SH-SY5Y (cell line): ENCODE measurements around the gene FBN1.

Experiments used
- GATA2 ChIP-seq: IDR thresholded peaks from 2 replicates; pipeline ENCODE4 v1.6.1; 2011; ENCODE audit warnings: mild to moderate bottlenecking, low read depth, low read length
- GATA3 ChIP-seq: IDR thresholded peaks from 2 replicates; pipeline ENCODE4 v1.6.1; 2011; ENCODE audit warnings: low read depth, mild to moderate bottlenecking, low read length, moderate library complexity

FBN1 gene

GRCh38 chr15:48458876-48459275, 186.6 kb downstream of the FBN1 start:
- TF ChIP-seq GATA3 (no peak), GATA2 (no peak)

DNA sequence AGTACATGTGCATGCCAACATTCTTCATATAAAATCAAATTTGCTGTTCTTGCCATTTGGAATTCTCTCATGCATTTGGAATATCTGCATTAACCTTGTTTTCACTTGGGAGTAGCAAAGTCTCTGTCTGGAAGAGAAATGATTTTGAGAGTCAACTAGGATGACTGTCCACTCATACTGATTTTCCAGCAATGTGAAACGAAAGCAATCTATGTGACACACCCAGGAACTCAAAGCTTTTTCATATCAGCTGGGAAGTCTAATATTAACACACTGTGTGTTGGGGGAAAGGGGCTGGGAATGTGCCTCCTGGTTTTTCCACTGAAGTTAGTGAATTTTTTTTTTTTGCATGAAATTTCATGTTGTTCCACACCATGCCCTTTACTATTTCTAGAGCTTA, 189.4 kb downstream of the FBN1 start:
- TF ChIP-seq GATA3 (no peak), GATA2 (no peak)

GRCh38 chr15:48451736-48452135, 193.8 kb downstream of the FBN1 start:
- TF ChIP-seq GATA2 (no peak), GATA3 (no peak)

DNA sequence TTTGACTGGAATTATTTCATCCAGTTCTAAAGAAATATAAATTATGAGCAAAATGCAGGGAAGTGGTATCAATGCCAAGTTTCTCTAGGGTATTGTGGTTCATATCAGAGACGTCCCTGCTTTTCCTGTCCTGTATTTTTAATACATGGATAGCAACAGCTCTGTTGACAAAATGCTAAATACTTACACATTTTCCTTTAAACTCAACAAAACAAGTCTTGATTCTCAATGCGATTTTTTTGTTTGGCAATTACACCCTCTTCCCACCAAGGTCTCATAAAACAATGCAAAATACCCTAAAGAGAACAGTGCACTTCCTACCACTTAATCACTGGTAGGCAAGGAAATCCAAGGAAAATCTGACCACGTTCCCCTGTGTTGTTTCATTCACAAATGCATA, 194.3 kb downstream of the FBN1 start:
- TF ChIP-seq GATA2: no peak
- TF ChIP-seq GATA3: no peak

DNA sequence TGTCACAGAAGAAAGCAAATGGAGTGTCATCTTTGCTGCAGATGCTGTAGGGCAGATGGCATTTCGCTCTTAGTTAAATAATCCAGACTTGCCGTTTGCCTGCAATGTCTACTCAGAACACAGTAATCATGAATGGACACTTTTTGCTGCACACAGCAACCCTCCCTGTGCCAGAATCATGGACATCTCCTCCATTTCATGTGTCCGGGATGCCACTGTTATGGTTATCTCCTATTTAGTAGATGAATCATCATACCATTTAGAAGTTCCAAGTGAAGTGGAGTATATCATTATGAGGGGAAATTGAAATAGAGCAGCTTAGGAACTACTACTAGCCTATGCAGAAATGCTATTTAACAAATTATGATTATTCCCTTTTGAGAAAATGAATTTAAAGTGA, 195.8 kb downstream of the FBN1 start:
- TF ChIP-seq GATA3 (no peak), GATA2 (no peak)

DNA sequence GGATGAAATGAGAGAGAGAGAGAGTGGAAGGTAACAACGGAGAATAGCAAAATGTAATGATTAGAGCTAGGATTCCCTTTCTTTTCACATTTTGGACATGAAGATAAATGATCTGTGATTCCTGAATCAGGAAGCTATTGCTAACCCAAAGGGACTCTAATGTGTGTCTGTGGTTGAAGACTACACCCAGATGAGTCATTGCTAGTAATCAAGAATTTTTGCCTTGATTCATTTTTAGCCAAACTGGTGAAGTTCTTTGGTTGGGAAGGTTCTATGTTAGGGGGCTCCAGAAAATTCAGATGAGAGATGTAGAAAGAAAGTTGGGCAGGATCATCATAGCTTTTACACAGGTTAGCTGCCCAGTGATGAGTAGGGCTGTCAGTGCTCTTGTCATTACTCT, 197.9 kb downstream of the FBN1 start:
- TF ChIP-seq GATA3 (no peak), GATA2 (no peak)

GRCh38 chr15:48447058-48447457, 198.5 kb downstream of the FBN1 start:
- TF ChIP-seq GATA3: no peak
- no peak for TF ChIP-seq GATA2

- TF ChIP-seq GATA3: no peak
- no peak for TF ChIP-seq GATA2
These were observed 203.5 kb downstream of the FBN1 start for GRCh38 chr15:48442011-48442410.

DNA sequence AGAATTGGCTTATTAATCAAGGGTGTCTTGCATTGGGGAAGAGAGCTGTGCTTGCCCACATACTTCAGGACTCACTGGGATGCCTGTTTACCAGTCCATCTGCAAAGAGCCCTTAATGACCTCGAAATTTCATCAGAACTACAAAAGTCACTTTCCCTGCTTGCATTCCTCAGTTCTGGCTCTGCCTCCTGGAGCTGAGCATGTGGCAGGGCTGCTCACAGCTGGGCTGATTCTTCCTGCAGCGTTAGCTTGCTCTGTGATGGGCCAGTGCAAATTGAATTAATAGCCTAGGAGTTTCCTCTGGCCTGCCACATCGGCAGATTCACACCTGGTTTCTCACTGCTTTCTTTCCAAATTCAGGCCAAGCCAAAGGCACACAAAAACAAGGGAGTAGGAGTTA, 205.4 kb downstream of the FBN1 start:
- TF ChIP-seq GATA2 (no peak), GATA3 (no peak)

- TF ChIP-seq GATA2 (no peak), GATA3 (no peak)
These were observed 208.3 kb downstream of the FBN1 start for GRCh38 chr15:48437178-48437577.

GRCh38 chr15:48435321-48435720, 210.2 kb downstream of the FBN1 start:
- no peak for TF ChIP-seq GATA3
- no peak for TF ChIP-seq GATA2

DNA sequence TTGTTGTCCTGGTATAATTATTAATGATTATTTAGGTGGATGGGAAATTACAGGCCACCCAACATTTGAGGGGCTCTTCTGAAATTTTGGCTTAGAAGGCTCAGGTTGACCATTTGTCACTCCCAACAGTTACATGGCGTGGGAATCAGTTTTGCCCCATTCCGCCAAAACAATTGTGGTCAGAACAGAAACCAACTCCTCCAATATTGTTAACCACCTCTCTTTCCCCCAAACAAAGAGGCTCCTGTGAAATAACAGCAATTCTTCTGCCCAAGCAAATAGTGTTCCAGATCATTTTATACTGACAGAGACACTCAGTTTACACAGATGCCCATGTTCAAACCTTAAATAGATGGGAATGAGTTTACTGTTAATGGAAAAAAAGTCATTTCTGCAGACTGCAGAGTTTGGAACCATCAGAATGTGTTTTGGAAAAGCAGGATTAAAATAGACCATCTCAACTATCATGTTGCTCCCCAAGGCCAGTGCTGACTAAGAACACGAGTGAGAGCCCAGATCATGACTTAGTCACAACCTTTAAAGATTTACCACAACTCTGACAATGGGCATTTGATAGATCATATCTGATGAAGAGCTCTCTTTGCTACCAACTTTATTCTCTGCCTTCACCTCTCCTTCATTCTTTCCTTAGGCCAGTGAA, 212.2 kb downstream of the FBN1 start:
- TF ChIP-seq GATA2 (no peak), GATA3 (no peak)

DNA sequence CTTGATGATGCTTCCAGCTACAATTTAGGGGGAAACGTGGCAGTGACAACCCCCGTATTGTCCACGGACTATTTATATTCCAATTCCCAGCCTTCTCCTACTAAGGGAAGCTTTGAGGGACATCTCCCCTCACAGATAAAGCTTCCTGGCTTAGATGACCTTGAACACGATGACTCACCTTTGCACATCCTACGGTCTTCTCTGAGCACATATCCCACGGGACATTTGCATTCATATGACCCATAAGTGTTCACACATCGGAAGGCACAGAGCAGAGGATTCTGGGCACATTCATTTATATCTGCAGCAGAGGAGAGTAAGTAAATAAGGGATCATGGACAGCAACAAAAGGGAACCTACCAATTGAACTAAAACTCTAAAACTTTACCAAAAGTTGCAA, 212.8 kb downstream of the FBN1 start:
- no peak for TF ChIP-seq GATA2
- TF ChIP-seq GATA3: no peak

DNA sequence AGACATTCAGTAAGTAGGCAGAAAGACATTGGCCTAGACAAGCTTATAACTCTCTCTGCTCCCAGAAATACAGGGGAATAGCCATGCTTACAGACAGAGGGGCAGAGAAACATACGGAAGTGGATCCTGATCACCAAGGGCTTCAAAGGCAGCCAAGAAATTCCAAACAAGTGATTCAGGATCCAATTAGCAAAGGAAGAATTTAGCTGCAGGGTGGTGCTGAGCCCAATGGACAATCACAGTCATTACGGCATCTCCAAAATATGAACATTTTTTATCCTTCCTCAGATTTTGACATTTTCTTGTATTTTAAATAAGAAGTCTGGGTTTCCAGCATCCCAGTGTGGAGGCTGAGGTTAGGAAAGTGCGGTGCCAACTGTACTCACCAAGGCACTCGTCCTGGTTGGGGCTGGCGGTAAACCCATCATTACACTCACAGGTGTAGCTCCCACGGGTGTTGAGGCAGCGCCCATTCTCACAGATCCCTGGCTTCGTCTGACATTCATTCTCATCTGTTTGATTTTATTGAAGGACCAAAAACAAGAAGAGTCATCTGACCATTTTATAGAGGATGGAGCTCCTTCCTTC, 217.5 kb downstream of the FBN1 start:
- TF ChIP-seq GATA3 (no peak), GATA2 (no peak)

- TF ChIP-seq GATA2 (no peak), GATA3 (no peak)
These were observed 218.0 kb downstream of the FBN1 start for GRCh38 chr15:48427479-48427878.

DNA sequence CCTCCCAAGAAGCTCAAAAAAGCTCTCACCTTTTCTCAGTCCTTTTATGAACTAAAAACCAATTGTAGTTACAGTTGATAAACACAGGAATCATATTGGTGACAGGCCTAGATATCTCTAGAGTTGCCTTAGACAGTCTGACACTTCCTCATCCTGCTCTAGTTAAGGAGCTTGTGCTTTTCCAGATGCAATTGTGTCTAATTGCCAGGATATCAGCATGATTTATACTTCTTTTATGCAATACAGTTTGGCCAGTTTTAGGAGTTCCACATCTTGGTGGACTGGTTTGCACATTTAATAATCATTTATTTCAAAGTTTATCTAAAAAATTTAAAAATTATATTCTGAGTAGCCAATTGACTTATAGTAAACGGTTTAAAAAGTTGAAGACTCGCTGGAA, 218.6 kb downstream of the FBN1 start:
- TF ChIP-seq GATA3 (no peak), GATA2 (no peak)

GRCh38 chr15:48426044-48426443, 219.5 kb downstream of the FBN1 start:
- TF ChIP-seq GATA2: no peak
- TF ChIP-seq GATA3: no peak

DNA sequence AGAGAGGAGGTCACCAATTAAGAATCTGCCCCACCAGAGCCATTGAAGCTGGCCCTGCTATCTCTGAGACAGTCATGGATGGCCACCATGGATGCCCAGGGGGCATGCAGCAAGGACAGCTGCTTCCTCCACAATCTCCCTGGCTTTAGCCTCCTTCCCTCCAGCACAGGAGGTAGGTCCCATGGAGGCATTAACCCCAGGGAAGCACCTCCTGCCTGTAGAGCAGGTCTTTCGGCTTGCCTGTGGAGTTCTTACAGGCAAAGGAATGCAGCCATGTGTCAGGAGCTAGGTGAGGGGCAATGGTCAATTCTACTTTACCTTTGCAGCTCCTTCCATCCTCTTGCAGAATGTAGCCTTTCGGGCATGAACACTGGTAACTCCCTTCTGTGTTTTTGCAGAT, 220.5 kb downstream of the FBN1 start:
- TF ChIP-seq GATA2 (no peak), GATA3 (no peak)
